NCI-H524 (cell line): ENCODE results near the gene CLCN7.

ENCODE experiments used
- DNase-seq, 2 experiments: peaks; one replicate each; lab custom pipeline; 2025; lab: John Stamatoyannopoulos, UW

The CLCN7 gene

DNA sequence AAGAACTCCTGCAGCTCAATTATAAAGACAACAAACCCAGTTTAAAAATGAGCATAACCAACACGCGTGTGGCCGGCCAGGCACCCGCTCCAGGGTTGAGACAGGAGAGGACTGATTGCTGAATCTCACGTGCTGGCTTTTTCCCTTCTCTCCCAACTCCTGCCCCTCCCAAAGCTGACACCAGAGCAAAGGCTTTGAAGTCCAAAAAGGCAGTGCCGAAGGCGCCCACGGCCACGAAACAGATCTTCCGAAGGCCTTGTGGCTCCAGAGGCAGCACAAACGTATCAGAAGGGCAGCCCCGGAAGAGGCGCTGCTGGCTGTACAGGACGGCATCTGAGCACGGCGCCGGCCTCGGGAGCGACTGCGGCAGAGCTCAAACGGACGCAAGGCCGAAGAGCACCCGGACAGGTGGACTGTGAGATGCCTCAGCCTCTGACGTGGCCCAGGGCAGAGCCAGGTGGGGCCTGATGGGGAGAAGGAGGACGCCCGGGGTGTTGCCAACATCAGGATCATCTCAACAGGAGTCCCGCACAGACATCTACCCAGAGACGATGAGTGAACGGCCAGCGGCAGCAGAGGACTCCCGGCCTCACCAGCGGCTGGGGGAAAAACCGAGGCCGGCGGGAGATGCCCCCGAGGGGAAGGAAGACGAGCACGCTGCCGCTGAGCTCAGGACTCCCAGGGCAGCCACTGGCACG lies 10.5 kb downstream of the CLCN7 start:
- no peak for DNase-seq

DNA sequence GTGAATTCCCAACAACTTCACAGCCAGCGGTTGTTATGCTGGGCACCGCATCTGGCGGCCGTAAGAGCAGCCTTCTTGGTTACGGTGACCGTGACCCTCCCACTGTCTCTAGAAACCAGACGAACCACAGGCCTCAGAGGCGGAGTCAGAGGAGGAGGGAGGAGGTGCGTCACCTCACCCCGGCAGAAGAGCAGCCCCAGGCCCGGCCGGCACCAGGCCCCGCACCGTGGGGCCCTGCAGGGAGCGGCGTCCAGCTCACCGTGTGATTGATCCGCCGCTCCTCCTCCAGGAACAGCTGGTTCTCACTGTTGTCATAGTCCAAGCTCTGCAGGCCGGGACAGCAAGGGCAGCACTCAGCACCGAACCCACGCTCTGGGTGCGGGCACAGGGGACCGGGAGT lies 13.7 kb downstream of the CLCN7 start:
- DNase-seq: no peak

DNA sequence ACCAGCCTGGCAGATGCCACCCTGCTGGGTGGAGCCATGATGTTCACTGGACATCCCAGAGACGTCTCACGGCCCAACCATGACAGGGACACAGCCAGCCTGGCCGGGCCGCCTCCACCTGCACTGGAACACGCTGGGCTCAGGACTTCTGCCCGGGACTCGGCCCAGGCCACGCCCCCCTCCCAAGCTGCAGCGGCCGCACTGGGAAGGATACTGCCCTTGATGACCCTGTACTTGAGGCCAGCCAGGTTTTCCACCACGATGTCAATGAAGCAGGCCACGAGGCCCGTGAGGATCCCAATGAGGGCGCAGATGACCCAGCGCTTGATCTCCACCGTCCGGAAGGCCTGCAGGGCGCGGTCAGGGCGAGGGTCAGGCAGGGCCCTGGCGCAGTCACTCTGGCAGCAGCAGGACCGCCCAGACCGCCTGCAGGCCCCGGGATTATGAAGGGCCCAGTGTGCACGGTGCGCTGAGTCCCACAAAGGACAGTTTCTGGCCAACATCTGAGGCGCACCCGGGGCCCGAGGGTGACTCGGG lies 14.2 kb downstream of the CLCN7 start:
- DNase-seq: no peak

DNA sequence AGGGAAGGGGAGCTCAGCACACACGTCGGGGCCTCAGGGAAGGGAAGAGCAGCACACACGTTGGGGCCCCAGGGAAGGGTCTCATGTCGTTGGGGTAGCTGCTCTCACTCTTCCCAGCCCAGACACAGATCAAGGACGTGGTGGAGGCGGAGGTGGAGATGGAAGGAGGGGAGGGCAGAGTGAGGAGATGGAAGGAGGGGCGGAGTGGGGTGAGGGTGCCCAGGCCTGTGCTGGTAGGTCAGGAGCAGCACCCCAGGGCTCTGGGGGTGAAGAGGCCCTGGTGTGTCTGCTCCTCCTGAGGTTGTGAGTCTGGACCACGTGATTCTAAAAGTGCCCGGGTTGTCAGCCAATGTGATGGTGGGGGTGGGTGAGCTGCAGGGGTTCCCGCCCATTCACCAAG lies 14.9 kb downstream of the CLCN7 start:
- DNase-seq: no peak

DNA sequence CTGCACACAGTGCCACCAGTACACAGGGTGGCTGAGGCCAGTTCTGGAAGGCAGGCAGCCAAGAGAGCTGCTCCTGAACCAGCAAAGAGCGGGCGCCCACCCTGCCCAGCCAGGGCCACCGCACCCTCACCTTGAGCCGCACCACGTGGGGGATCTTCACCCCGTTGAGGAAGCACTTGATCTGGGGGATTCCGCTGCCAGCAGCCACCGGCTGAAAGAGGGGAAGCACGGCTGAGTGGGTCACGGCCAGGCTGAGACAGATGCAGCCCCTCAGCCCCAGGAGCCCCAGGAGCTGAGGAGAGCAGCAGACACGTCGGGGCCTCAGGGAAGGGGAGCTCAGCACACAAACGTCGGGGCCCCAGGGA lies 15.9 kb downstream of the CLCN7 start:
- no peak for DNase-seq

DNA sequence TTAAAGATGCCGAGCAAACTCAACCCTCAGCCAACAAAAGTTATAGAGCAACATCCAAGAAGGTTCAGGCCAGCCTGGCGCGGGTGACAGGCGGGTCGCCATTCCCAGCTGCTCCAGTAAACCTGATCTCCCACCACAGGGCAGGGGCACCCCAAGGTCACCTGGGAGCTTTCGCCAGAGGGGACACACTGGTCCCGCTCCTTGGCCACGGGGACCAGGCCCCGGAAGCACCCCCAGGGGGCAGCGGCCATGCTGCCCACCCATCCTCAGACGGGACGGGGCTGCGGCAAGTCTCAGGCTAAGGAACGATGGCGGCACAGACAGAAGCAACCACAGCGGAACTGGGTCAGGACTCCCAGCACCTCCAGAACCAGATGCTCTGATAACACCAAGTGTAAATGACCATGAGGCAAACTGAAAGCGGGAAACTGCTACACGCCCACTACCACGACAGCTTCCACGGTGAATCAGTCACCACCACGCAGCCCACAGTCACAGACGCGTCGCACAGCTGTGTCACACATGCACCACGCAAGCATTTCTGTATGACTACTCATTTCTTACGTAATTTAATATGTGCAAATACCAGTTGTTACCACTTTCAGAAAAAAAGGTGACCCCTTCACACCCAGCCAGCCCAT lies 16.4 kb downstream of the CLCN7 start:
- DNase-seq: no peak

DNA sequence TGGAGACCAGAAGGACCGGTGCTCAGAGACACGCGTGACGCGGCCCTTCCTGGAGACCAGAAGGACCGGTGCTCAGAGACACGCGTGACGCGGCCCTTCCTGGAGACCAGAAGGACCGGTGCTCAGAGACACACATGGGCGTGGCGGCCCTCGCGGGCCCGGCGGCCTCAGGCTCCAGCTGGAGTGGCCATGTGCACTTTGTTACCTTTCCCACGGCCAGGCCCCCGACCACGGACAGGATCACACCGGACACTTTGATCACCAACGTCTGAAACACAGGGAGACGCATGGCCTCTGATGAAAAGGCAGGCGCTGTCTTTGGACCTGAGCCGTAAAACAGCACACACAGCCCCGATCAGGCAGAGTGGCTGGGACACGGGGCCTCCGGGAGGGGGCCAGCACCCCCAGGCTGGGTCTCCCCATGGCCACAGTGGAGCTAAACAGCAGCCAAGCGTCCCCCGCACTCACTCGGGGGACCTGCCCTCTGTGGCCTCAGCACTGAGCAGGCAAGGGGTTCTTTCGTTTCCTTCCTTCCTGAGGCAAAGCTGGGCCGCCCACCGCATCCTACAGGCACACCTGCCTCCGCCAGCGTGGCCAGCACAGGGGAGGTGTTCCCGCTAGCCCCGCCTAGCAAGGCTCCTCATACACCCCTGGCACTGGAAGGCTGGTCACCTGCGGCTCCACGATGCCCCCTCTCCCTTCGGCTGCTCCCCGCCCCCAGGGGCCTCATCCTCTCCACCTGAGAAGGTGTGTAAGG lies 17.2 kb downstream of the CLCN7 start:
- DNase-seq: no peak

DNA sequence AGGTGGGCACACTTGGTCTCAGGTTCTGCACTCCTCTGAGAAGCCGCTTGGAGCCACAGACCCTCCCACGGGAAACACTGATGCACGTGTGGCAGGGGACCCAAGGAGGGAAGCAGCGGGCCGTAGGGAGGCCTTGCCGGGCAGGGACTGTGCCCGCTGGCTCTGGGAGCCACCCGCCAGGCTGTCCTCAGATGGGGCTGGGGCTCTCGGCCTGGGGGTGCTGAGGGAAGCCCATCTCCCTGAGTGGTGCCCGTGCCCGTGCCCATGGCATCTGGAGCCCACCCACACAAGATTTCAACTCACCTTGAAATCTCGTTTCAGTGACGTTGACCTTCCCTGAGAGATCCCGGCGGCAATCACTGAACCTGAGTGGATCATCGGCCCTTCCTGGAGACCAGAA lies 17.9 kb downstream of the CLCN7 start:
- DNase-seq: no peak

DNA sequence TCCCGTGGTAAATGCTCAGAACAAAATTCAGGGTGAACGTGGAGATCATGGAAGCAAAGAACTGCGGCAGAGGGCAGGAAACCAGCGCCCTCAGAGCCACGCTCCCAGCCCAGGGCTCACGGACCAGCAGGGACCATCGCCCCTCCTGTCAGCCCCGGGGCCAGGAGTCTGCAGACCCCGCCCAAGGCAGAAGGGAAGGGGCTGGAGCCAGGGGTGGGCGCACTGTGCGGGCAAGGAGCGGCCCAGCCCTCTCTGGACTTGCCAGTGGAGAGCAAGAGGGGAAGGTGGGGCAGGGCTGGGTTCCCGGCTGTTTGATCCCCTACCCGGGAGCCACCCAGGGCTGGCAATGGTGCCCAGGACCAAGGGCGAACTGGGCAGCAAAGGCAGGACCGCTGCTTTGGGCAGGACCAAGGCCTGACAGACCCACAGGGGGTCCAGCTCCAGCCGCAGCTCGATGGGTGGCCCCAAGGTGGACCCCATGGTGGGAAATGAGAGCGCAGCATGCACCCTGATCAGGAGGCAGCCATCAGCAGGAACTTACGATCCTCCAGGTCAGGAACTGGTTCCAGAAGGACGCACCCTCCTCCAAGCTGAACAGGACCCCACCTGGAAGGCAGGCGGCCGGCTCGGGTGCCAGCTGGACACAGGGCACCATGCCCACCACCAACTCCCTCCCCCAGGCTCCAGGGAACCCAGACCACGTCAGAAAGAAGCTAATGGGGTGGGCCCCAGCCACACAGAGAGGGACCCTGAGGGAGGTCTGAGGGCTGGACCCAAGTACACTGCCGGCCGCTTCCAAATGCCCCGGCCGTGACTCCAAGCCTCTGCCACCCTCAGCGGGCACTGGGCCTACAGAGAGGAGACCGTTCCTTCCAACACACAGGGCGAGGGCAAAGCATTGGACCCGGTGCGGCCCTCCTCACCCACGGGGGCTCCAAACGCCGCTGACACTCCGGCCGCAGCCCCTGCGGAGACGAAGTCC lies 19.3 kb downstream of the CLCN7 start:
- no peak for DNase-seq

DNA sequence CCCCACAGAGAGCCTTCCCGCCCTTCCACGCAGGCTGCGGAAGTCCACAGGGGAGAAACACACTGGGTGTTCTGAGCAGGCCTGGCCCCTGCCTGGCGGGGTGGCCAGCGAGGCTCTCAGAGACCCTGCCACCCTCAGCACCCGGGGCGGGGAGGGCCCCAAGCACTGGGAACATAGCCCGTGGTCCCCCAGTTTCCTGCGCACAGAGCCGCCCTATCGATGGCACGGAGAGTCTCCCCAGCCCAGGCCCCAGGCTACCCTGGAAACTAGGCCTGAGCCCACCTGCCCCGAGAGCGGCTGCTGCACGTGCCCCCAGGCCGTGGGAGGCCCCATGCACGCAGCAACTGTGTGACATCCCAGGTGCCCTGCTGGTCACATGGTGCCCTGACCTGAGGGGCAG lies 20.3 kb downstream of the CLCN7 start:
- no peak for DNase-seq

DNA sequence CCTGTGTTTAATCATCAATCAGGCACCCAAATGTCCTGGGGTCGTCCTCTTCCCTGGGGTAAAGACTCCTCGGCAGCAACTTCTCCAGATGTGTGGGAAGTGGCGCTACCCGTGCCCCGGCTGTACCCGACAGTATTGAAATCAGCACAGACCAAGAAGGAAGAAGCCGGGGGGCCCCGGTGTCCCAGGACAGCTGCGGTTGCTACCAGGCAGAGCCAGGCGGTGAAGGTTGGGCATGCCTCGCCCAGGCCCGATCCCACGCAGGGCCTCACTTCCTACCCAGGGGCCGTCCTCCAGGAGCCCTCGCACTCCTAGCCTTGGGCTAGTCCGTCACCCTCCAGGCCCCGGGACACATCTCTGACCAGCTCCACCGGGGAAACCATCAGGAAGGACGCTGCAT lies 21.5 kb downstream of the CLCN7 start:
- DNase-seq: no peak

DNA sequence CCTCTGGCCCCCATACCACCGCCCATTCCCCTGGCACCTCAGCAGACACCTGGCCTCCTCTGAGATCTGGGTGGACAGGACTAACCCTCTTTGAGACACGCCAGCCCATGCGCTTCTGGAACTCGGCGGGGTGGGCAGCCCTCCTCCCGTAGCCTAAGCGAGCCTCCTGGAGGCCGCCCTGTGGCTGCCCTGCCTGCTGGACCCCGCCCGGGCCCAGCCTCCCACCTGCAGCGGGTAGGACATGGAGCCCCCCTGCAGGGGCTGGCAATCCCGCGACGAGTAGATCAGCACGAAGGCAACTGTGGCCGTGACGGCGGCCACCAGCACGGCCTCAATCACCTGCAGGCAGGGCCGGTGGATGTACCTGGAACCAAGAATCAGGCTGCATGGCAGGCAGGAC lies 22.3 kb downstream of the CLCN7 start:
- DNase-seq: no peak

DNA sequence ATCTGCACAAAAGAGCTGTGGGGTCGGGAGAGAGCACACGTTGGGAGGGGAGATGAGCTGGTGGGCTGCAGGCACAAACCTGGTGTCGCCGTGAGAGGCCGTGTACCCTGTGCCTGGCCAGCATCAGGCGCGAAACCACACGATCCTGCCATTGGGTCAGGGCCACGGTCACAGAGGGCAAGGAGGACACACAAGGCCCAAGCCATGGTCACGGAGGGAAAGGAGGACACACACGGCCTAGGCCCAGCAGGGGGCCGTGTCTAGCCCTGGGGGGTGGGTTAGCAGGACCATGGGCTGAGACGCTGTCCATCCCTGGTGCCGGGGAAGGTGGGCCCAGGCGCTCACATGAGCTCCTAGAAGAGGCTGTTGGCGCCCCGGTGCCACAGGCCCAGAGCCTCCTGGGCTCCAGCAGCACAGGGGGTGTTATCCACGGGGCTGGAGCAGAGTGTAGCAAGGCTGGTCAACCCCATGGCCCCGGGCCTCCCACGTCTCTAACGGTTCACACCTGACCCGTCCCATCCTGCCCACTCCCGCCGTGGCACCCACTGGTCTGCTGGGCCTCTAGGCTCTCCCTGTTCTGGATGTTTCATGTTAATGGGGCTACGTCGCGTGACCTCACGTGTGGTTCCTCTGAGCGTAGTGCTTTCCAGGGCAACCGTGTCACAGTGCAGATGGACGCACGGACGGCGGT lies 23.0 kb downstream of the CLCN7 start:
- no peak for DNase-seq

DNA sequence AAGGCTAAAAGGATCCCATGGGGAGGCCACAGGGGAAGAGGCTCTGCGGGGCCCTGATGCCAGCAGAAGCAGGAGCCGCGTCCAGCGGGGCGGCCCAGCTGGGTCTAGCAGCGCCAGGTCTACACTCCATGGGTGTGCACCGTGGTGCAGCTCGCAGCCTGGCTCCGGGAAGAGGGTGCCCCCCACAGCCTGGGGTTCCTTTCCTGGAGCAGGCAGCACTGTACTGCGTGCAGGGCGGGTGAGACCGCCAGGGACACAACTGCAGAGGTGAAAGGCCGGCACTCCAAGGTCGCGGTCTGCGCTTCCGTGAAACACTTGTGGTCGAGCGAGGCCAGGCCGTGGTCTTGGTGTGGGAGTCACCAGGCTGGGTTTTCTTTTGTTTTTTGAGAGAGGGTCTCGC lies 24.0 kb downstream of the CLCN7 start:
- no peak for DNase-seq

DNA sequence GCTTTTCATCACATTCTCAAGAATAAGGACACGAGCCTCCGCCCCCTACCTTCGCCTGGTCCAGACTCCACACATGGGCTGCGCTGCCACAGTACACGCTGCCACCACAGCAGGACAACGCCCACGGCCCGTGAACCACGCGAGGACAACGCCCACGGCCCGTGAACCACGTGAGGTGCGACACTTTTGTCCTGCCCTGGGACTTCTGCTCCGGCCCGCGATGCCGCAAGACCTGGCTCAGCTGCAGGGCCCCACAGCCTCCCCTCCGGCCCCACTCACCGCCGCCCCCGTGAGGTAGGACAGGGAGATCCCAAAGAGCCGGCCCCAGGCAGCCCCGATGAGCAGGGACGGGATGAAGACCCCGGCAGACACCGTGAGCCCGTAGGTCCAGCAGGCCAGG lies 24.6 kb downstream of the CLCN7 start:
- no peak for DNase-seq

DNA sequence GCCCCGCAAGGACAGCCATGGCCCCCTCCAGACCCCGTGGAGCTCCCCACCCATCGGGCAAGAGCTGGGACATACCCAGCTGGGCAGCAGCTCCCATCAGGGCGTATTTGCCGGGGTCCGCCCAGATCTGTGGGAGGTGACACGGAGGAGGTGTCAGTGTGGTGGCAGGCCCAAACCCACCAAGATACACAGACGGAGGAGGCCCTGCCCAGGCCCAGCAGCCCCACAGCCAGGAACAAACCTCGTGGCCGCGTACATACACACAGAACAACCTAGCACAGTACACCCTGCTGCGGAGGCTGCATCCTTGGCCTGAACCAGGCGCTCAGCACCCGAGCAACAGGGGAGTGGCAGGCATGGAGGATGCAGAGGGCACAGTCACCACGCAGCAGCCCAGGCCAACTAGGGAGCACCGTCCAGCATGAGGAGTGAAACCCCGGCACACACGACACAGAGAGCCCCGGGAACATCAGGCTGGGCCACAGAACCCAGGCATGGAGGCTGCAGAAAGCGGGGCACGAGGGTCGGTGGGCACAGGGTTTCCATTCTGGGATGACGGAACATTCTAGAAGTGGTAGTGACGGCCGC lies 25.5 kb downstream of the CLCN7 start:
- no peak for DNase-seq

DNA sequence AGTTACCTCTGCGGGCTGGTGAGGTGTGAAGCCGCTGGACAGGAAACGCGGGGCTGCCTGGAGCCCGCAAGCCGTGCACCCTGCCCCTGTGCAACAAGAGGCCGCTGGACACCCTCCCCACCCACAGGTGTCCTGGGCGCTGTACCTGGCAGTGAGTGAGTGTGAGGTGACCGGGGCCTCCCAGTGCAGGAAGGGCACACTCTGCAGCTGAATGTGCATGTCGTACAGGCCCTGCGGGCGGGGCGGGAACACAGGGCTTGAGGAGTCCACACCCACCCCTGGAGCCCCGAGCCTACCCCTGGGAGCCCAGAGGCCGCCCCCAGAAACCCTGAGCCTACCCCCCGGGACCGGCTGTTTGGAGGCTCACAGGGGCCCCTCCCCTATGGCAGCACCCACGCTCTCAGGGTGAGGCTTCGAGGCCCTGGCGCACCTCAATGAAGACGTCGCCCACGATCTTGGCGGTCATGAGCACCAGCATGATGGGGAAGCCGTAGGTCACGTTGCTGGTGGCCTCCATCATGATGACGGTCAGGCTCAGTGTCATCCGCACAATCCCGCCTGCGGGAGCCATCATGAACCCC lies 26.2 kb downstream of the CLCN7 start:
- no peak for DNase-seq

DNA sequence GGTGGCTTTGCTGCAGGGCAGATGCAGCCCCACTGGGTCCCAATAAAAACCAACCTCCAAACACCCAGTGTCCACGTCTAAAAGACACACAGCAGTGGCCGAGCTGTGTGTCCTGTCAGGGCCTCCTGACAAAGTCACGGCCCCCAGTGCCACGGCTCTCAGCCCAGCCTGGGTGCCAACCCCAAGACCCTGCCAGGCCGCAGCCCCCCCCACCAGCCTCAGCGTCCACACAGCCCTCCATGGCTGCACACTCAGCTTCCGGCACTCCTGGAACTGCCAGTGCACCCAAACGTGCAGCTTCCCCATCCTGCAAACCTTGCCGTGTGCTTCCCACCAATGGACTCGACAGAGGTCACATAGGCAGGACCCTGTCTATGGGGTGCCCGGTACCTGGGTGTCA lies 26.9 kb downstream of the CLCN7 start:
- DNase-seq: no peak

DNA sequence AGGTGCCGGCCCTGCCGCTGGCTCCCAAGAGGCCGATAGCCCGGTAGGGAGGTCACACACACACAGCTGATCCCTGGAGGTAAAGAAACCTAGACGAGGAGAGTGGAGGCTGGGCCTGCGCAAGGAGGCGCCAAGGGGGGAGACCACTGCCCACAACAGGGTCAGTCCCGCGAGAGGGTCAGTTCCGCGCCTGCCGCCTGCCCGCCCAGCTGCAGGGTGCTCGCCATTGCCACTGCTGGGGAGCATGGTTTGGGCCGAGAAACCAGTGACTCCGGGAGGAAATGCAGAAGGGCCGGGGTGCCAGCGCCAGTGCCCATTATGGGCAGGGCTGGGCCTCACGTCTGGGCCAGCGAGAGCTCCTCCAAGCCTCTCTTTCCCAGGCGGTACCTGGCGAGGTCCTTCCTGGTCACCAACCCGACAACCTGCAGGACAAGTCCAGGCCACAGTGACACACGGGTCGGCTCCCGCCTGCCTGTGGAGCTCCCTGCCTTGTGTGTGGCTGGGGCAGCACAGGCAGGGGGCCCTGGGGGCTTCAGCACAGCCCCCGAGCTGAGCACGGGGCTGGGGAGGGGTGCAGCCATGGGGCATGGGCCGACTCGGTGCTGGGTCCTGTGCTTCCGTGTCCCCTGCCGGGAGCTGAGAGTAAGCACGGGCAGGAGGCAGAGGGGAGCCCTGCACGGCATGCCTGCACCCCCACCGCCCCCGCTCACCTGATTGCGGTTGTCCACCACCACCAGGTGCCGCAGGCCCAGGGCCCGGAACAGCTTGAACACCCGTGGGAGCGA lies 28.3 kb downstream of the CLCN7 start:
- no peak for DNase-seq
